ENCODE data around the gene OPN1LW.

GRCh38 chrX:154098551-154098950, 45.5 kb upstream of the OPN1LW start:
- TF ChIP-seq ARNT (IDR thresholded peaks at IDR 0.05) (no peak), SUZ12 (IDR thresholded peaks at IDR 0.05) (no peak), BHLHE40 (IDR thresholded peaks at IDR 0.05; ENCODE audit: borderline replicate concordance) (no peak), CTBP1 (IDR thresholded peaks at IDR 0.05; ENCODE audit: borderline replicate concordance) (no peak), HDGF (IDR thresholded peaks at IDR 0.05; ENCODE audit: borderline replicate concordance) (no peak), FOXA1 (IDR thresholded peaks at IDR 0.05) (no peak), L3MBTL2 (conservative IDR thresholded peaks at IDR 0.05) (no peak)
